NOMO-1 treated with DMSO at 0.1 percent for 48 hours (cell line): Measurements from ENCODE around the gene ACSS1.

ENCODE experiments used
- DNase-seq: peaks from one replicate; lab custom pipeline; 2025; ENCODE audit not compliant: unreplicated experiment; lab: John Stamatoyannopoulos, UW

ACSS1 gene

GRCh38 chr20:25079171-25079570 lies 21.2 kb upstream of the ACSS1 start:
- DNase-seq: no peak

GRCh38 chr20:25078662-25079061 lies 20.7 kb upstream of the ACSS1 start:
- DNase-seq: no peak

GRCh38 chr20:25077610-25078169 lies 19.8 kb upstream of the ACSS1 start:
- DNase-seq: peak; percentile 19

- DNase-seq: peak; percentile 30
Measured at GRCh38 chr20:25076731-25077609, 19.0 kb upstream of the ACSS1 start.

- no peak for DNase-seq
Measured at GRCh38 chr20:25076201-25076600, 18.3 kb upstream of the ACSS1 start.

- DNase-seq: no peak
Measured at GRCh38 chr20:25073544-25073943, 15.6 kb upstream of the ACSS1 start.

GRCh38 chr20:25072226-25072811 lies 14.4 kb upstream of the ACSS1 start:
- no peak for DNase-seq

- no peak for DNase-seq
Measured at GRCh38 chr20:25071734-25072133, 13.8 kb upstream of the ACSS1 start.

- no peak for DNase-seq
Measured at GRCh38 chr20:25070821-25071473, 13.0 kb upstream of the ACSS1 start.

GRCh38 chr20:25067102-25067987 lies 9.4 kb upstream of the ACSS1 start:
- no peak for DNase-seq

- no peak for DNase-seq
Measured at GRCh38 chr20:25066386-25066785, 8.4 kb upstream of the ACSS1 start.

- peak; percentile 49 for DNase-seq
Measured at GRCh38 chr20:25065625-25066338, 7.8 kb upstream of the ACSS1 start.

GRCh38 chr20:25065072-25065624 lies 7.2 kb upstream of the ACSS1 start:
- DNase-seq: no peak

- no peak for DNase-seq
Measured at GRCh38 chr20:25064561-25065071, 6.7 kb upstream of the ACSS1 start.

- DNase-seq: no peak
Measured at GRCh38 chr20:25063981-25064380, 6.0 kb upstream of the ACSS1 start.

GRCh38 chr20:25063546-25063945 lies 5.6 kb upstream of the ACSS1 start:
- no peak for DNase-seq

- DNase-seq: no peak
Measured at GRCh38 chr20:25062841-25063240, 4.9 kb upstream of the ACSS1 start.

GRCh38 chr20:25061821-25062530 lies 4.0 kb upstream of the ACSS1 start:
- DNase-seq: no peak
